GM06990 (cell line): Measurements from ENCODE around the gene LRWD1.

ENCODE experiments used
- DNase-seq: peaks from one replicate; pipeline ENCODE4 v3.0.0-alpha.2; 2011; ENCODE audit not compliant: insufficient read length; ENCODE audit errors: extremely low read depth
- H3K27me3 ChIP-seq: replicated peaks from 2 replicates; pipeline ENCODE4 v1.6.0; 2011; ENCODE audit warnings: low read length; ENCODE audit not compliant: control insufficient read depth, insufficient read depth
- H3K36me3 ChIP-seq: 2 replicates; pipeline ENCODE4 v1.5.1; 2011; ENCODE audit warnings: low read length; ENCODE audit not compliant: control insufficient read depth, insufficient read depth
- H3K4me3 ChIP-seq: replicated peaks from 2 replicates; pipeline ENCODE4 v1.5.1; 2011; ENCODE audit warnings: low read depth, mild to moderate bottlenecking, control low read depth, low read length
- TF ChIP-seq, protein P1 (sequence below): IDR thresholded peaks from 2 replicates; pipeline ENCODE4 v1.5.1; 2011; ENCODE audit warnings: low read length, control low read depth, mild to moderate bottlenecking, inconsistent platforms; ENCODE audit not compliant: insufficient read depth, poor library complexity, severe bottlenecking

The LRWD1 gene

DNA sequence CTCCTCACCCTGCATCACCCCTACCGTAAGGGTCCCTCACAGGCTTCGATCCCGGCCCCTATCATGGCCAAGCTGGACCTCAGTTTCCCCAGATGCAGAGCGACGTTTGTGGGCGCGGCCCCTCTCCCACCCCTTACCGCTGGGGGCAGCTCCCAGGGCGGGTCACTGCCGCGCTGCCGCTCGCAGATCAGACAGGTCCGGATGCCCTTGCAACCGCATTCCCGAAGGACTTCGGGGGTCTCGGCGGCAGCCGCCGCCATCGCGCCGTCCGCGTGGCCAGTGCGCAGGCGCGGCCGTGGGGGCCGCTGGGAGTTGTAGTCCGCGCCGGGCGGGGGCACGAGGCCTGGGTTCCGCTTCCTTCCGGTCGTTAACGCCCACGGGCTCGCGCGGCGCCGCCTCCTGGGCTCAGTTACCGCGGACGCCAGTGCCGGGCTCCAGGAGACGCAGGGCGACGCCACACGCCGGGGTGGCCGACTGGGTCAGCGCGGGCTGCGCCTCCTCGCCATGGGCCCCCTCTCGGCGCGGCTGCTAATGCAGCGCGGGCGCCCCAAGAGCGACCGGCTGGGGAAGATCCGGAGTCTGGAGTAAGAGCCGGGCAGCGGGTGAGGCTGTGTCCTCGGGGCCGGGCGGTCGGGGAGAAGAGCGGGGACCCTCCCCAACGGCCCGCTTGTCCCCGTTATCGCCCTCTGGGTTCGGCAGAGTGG lies at the start of gene LRWD1, which contains the start of gene ALKBH4:
Gene LRWD1, plus strand, starts transcription at position 408 of the 704 bp plus-strand sequence. Its CDS starts 97 bp downstream, at position 505.
Gene ALKBH4, minus strand, starts transcription at position 287 of the 704 bp plus-strand sequence. Its CDS starts 27 bp downstream, at position 260.
- Histone ChIP-seq H3K4me3 (peak within 1 kb of the TSS; percentile 85), H3K27me3 (no peaks in the 10 kb centered on the region), H3K36me3 (peaks cover 12% of the 10 kb centered on the region)
- DNase-seq: peak; percentile 98
- TF ChIP-seq, protein P1, sequence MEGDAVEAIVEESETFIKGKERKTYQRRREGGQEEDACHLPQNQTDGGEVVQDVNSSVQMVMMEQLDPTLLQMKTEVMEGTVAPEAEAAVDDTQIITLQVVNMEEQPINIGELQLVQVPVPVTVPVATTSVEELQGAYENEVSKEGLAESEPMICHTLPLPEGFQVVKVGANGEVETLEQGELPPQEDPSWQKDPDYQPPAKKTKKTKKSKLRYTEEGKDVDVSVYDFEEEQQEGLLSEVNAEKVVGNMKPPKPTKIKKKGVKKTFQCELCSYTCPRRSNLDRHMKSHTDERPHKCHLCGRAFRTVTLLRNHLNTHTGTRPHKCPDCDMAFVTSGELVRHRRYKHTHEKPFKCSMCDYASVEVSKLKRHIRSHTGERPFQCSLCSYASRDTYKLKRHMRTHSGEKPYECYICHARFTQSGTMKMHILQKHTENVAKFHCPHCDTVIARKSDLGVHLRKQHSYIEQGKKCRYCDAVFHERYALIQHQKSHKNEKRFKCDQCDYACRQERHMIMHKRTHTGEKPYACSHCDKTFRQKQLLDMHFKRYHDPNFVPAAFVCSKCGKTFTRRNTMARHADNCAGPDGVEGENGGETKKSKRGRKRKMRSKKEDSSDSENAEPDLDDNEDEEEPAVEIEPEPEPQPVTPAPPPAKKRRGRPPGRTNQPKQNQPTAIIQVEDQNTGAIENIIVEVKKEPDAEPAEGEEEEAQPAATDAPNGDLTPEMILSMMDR: no peak

DNA sequence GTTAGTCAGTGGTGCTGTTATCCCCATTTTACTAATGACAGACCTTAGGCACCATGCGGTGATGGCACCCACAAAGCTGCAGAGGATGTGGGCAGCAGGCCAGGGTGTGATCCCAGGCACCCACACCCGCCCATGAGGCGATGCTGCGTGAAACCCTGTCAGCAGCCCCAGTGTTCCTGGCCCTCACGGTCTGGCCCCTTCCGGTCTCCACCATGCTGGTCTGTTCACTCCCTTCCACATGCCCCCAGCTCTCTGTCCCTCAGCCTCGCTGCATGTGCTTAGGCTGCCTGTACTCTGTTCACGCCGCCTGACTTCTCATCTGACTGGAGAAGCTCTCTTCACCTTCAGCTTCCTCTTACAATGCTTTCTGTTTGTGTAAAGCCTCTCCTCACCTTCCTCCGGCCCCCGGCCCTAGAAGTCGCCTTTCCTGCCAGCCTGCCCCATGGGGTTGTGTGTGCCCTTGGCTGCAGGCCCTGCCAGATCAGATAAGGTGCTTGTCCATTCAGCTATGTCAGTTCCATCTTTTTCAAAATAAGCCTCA lies 49.0 kb upstream of the LRWD1 start:
- TF ChIP-seq, protein P1: no peak
- no peak overlapping the region for H3K4me3 ChIP-seq
- peak; percentile 70 for DNase-seq
- H3K27me3 ChIP-seq: no peaks in the 10 kb centered on the region
- H3K36me3 ChIP-seq: peaks cover 10% of the 10 kb centered on the region

DNA sequence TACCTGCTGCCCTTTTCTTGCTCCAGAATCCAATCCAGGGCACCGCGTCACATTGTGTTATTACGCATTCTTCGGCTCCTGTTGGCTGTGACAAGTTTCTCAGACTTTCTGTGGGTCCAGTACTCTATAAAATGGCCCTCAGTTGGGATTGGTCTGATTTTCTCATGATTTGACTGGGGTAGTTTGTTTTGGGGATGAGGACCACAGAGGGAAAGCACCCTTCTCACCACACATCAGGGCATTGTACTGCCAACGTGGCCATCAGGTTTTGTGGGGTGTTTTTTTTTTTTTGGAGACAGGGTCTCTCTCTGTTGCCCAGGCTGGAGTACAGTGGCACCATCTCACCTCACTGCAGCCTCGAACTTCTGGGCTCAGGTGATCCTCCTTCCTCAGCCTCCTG lies 48.4 kb upstream of the LRWD1 start:
- no peak for DNase-seq
- TF ChIP-seq, protein P1: no peak
- Histone ChIP-seq H3K36me3 (peaks cover 8% of the 10 kb centered on the region), H3K4me3 (no peak overlapping the region), H3K27me3 (no peaks in the 10 kb centered on the region)

DNA sequence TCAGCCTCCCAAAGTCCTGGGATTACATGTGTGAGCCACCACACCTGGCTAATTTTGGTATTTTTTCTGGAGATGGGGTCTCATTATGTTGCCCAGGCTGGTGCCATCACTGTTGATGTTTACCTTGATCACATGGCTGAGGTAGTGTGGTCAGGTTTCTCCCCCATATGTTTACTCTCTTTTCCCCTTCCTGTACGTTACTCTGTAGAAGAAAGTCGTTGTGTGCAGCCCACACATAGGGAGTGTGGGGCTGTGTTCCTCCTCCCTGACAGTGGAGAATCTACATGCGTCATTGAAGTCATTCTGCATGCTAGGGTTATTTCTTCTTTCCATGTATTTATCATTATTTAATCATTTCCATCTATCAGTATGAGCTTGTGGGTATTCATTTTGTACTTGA lies 47.7 kb upstream of the LRWD1 start:
- H3K36me3 ChIP-seq: peaks cover 8% of the 10 kb centered on the region
- no peaks in the 10 kb centered on the region for H3K27me3 ChIP-seq
- TF ChIP-seq, protein P1: no peak
- H3K4me3 ChIP-seq: no peak overlapping the region
- DNase-seq: no peak

DNA sequence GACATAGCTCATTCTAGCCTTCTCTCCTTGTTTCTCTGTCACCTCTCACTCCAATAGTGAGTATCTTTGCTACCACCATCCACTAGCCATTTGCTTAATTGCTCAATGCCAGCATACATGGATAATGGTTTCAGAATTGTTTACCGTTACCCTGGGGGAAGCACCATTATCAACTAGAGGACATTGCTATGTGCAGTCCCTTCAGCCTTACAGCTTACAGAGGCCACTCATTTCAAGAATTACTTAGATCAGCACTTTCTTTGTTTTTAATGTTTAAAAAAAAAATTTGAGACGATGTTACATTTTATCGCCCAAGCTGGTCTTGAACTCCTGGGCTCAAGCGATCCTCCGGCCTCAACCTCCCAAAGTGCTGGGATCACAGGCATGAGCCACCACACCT lies 46.2 kb upstream of the LRWD1 start:
- H3K36me3 ChIP-seq: peaks cover 4% of the 10 kb centered on the region
- no peak overlapping the region for H3K4me3 ChIP-seq
- TF ChIP-seq, protein P1: no peak
- H3K27me3 ChIP-seq: no peaks in the 10 kb centered on the region
- DNase-seq: no peak
